Urothelium cell line (cell line): Measurements from ENCODE around the gene EFNA3.

Experiments
- DNase-seq: peaks from one replicate; pipeline ENCODE4 v3.0.0; 2011; ENCODE audit warnings: low spot score, mixed read lengths
- FAIRE-seq: peaks from 2 replicates; lab custom pipeline; 2011; peaks lifted over from hg19 to GRCh38; lab: Jason Lieb, UNC

The EFNA3 gene

DNA sequence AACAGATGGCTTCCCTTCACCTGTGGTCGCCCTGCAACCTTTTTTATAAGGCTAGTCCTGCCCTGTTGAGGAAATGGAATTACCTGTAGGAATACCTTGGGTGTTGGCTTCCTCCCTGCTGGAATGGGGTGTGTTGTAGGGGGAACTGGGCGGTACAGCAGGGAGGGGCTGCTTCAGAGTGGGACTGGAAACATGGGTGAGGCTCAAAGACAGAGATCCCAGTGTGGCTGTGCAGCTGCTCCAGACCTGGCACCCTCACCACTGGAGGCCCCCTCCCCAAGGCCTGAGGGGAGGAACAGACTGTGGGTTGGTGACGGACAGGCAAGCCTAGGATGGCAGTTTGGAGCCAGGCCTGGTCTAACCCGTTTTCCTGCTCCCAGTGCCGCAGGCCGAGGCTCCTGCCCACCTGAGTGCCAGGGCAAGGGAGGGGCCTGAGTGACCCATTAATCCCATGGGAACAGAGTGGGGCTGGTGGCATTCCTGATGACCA is 4.5 kb downstream of the EFNA3 start:
- DNase-seq (no peak), FAIRE-seq (no peak)

DNA sequence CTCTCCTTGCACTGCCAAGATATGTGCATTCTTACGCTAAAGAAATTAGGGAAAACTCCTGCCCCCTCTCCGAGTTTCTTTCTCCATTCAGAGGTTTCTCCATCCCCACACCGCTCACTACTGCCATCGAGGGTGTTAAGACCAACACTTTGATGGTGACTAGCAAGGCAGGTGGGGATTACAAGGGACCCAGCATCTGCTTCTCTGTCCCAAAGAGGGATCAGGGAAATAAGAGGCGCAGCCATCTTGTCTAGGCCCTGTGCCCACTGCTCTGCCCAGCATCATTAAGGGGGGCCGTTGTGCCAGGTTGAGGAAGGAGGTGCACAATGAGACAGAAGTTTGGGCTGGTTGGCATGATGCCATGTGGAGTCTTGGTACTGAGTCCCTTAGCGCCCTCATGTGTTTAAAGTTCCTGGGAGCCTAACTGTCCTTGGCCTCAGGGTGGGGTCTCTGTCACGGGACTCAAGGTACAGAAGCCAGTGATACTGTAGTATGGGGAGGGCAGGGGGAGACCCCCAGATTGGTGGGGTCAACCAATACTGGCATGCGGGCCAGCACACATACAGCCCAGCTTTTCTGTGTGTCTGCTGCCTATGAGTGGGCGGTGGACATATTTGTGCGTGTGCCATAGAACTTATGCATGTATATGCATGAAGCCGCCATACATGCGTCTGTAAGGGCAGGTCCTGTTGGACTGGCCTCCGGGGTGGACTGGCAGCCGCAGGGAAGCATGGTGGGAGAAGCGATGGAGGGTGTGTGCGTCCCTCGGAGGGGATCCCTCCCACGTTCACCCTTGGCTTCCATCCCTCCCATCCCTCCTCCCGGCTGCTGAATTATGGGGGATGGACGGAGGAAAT is 5.5 kb downstream of the EFNA3 start:
- FAIRE-seq: no peak

DNA sequence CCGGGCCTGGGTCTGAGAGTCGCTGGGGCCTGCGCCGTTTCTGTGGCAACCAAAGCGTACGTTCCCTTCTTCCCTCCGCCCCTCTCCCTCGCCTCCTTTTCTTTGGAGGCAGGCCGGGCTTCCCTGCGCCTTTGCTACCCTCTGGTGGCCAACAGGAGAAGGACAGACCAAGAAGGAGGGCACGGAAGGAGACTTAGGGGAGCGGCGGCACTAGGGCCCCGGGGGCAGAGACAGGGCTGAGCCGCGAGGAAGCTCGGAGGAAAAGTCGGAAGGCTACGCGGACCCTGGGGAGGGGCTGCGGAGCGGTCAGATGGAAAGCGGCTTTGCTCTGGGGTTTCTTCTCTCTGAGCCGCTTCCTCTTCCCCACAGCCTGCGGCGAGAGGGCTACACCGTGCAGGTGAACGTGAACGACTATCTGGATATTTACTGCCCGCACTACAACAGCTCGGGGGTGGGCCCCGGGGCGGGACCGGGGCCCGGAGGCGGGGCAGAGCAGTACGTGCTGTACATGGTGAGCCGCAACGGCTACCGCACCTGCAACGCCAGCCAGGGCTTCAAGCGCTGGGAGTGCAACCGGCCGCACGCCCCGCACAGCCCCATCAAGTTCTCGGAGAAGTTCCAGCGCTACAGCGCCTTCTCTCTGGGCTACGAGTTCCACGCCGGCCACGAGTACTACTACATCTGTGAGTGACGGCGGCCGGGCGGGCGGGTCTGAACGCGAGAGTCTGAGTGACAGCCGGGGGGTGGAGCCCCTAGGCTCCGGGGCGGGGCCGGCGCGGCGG is 6.3 kb downstream of the EFNA3 start:
- FAIRE-seq: peak; percentile 55
- DNase-seq: peak; percentile 94

More for the DNA sequence above, 5.5 kb downstream of the EFNA3 start:
- DNase-seq: no peak

GRCh38 chr1:155085504-155086127 is 7.0 kb downstream of the EFNA3 start:
- FAIRE-seq: peak; percentile 20
- DNase-seq: peak; percentile 69

GRCh38 chr1:155086128-155086741 is 7.6 kb downstream of the EFNA3 start:
- FAIRE-seq: no peak
- peak; percentile 78 for DNase-seq

DNA sequence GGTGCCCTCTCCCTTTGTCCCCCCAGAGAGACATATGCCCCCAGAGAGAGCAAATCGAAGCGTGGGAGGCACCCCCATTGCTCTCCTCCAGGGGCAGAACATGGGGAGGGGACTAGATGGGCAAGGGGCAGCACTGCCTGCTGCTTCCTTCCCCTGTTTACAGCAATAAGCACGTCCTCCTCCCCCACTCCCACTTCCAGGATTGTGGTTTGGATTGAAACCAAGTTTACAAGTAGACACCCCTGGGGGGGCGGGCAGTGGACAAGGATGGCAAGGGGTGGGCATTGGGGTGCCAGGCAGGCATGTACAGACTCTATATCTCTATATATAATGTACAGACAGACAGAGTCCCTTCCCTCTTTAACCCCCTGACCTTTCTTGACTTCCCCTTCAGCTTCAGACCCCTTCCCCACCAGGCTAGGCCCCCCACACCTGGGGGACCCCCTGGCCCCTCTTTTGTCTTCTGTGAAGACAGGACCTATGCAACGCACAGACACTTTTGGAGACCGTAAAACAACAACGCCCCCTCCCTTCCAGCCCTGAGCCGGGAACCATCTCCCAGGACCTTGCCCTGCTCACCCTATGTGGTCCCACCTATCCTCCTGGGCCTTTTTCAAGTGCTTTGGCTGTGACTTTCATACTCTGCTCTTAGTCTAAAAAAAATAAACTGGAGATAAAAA is 8.4 kb downstream of the EFNA3 start:
- no peak for DNase-seq

DNA sequence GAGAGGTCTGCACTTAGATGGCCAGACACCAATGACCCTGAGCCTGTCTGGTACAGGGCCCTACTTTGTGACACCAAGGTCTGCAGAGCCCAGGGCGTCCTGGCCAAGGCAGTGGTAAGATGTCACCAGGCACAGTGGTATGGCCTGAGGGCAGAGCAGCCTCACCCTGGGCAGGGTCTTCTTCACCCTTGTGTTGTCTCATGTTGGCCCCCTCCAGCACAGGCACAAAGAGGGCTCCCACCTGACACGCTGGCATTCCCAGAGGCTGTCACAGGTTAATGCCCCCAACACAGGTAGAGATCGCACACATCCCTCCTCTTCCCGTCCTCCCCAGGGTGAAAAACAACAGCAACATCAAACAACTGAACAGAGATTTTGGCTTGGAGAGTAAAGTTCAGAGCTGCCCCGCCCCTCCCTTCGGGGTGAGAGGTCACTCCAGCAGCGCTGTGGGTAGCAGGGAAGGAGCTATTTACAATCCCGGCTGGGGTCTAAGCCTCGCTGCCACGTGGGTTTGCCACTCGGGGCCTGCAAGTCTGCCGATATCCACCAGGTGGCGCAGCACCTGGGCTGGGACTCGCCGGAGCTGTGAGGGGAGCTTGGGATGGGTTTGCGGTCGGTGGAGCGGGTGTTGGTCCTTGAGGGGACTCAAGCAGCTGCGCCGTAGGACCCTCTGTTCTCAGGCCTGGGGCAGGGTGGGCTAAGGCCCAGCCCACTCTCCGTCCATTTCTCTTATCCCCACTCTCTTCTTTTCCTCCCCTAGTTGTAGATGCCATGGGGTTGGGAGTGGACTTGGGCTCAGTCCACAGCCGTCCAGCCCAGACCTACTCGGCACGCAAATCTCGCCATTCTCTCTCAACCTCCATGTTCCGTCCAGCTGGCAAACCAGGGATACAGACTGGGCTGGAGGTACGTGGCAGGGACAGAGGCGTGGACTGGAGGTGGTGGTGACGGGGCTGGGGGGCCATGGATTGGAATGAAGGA is 12.7 kb downstream of the EFNA3 start:
- DNase-seq (peak; percentile 78), FAIRE-seq (no peak)

More for the DNA sequence above, 8.4 kb downstream of the EFNA3 start:
- no peak for FAIRE-seq

- DNase-seq (no peak), FAIRE-seq (no peak)
These were observed 13.5 kb downstream of the EFNA3 start for GRCh38 chr1:155092131-155092530.

DNA sequence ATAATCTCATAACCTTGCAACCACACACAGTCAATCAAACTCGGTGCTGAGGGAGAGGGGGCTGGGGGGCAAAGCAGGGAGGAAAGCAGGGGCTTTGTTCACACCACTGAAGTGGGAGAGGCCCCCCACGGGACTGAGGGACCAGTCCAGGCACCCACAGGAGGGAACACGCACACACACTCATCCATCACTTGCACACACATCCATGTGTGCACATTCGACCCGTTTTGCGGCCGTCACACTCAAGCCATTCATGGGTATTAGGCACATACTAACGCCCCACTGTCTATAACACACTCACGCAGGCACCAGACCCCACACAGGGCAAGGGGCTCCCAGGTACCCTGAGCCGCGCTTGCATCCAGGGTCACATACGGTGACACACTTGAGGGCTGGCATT is 14.0 kb downstream of the EFNA3 start:
- DNase-seq (no peak), FAIRE-seq (no peak)

- no peak for DNase-seq
- FAIRE-seq: no peak
These were observed 15.4 kb downstream of the EFNA3 start for GRCh38 chr1:155093911-155094621.

- FAIRE-seq (no peak), DNase-seq (no peak)
These were observed 15.9 kb downstream of the EFNA3 start for GRCh38 chr1:155094622-155094948.

DNA sequence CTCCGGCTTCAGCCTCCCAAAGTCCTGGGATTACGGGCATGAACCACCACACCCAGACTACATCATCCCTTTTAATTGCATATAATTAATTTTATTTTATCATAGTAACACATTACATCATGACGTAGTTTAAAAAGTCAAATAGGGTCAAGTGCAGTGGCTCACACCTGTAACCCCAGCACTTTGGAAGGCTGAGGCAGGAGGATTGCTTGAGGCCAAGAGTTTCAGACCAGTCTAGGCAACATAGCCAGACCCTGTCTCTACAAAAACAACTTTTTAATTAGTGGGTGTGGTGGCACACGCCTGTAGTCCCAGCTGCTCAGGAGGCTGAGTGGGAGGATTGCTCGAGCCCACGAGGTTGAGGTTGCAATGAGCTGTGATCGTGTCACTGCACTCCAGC is 20.7 kb downstream of the EFNA3 start:
- FAIRE-seq (no peak), DNase-seq (no peak)

- no peak for FAIRE-seq
- DNase-seq: no peak
These were observed 24.7 kb downstream of the EFNA3 start for GRCh38 chr1:155103325-155103724.

DNA sequence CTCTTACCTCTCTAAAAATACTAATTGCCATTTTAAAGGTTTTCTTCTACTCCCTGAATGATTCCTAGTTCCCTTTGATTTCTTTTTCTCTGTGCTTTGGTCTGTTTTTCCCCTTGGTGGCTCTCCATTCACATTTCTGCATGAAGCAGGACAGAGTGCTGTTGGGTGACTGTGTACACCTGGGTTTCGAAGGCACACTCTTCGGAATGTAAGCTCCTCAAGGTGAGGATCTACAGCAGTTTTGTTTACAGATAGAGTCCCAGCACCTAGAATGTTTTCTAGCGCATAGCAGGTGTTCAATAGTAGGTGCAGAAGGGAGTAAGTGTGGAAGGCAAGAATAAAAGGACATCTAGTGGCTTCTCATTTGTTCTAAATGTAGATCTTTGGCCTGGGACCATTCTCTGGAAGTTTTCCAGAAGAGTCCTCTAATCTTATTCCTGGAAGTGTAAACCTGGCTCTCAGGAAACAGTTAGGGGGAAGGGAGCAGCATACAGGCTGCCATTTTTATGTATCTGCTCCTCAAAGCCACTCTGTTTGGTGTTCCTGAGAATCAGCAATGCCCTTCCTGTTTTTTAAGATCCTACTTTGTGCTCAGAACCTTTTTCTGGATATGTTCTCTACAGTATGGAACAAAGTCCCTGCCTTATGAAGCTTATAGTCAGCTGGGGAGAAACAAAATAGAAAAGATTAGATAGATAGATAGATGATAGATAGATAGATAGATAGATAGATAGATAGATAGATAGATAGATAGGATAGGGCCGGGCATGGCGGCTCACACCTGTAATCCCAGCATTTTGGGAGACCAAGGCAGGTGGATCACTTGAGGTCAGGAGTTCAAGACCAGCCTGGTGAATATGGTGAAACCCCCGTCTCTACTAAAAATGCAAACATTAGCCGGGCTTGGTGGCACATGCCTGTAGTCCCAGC is 26.2 kb downstream of the EFNA3 start:
- DNase-seq (no peak), FAIRE-seq (no peak)

- DNase-seq: no peak
- FAIRE-seq: no peak
These were observed 27.0 kb downstream of the EFNA3 start for GRCh38 chr1:155105604-155106011.

GRCh38 chr1:155106862-155107261 is 28.2 kb downstream of the EFNA3 start:
- no peak for DNase-seq

More at GRCh38 chr1:155106862-155107261, 28.2 kb downstream of the EFNA3 start:
- no peak for FAIRE-seq
